ENCODE data around the gene XYLT1.

XYLT1 gene

DNA sequence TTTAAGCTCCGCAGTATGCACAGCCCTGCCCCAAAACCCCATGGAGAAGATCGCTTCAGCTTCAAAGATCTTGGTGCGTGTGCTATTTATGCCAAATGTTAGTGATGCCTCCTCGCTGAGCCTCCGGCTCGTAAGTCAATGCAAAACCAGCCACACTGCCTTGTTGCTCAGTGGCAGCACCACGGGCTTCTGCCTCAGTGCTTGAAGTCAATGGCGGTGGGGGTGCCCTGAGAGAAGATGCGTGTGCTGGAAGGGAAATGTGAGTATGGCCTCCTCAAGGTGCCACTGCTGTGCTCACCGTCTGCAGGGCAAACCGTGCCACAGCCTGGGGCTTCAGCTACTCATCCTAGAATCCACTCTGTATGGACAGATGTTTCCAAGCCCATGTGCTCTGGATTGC lies 121.9 kb downstream of the XYLT1 start:
- no peak for ATAC-seq

DNA sequence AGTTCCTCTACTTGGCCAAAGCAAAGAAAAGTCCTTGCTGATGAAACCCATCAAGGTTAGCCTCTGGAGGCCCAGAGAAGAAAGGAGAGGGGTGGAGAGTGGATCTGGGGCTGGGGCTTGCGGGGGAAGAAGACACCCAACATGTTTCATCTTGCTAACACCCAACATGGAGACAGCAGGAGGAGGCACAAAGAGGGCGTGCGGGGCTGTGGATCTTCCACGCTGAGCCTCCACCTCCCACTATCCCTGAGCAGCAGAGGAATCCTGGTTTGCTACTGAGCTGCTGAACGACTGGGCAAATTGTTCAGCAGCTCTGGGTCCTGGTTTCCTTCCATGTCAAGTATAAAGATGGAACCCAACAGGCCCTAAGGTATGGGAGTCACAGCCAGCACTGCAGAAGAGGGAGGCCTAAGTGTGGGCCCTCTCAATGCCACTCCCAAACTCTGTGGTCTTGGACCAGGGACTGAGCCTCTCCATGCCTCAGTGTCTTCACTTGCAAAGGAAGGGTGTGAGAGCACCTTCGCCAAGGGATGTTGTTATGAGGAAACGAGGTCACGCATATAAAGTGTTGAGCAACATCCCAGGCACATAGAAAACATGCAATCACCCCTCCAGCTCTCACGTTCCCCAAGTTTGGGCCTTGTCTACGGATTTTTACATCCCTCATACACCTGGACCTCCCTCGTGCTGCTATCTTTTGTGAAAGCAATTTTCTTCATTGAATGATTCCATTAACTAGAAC lies 122.5 kb downstream of the XYLT1 start:
- no peak for ATAC-seq
- TF ChIP-seq, protein P1, sequence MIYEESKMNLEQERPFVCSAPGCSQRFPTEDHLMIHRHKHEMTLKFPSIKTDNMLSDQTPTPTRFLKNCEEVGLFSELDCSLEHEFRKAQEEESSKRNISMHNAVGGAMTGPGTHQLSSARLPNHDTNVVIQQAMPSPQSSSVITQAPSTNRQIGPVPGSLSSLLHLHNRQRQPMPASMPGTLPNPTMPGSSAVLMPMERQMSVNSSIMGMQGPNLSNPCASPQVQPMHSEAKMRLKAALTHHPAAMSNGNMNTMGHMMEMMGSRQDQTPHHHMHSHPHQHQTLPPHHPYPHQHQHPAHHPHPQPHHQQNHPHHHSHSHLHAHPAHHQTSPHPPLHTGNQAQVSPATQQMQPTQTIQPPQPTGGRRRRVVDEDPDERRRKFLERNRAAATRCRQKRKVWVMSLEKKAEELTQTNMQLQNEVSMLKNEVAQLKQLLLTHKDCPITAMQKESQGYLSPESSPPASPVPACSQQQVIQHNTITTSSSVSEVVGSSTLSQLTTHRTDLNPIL (CRISPR knock-in tag; IDR thresholded peaks at IDR 0.05; ENCODE audit: low read depth), result no peak
- TF ChIP-seq CSDC2 (CRISPR knock-in tag; IDR thresholded peaks at IDR 0.05) (no peak), SNAI2 (CRISPR knock-in tag; IDR thresholded peaks at IDR 0.05) (no peak), ZFP30 (CRISPR knock-in tag; IDR thresholded peaks at IDR 0.05) (no peak), TOX (CRISPR knock-in tag; IDR thresholded peaks at IDR 0.05; ENCODE audit: borderline replicate concordance) (no peak), ZNF70 (CRISPR knock-in tag; IDR thresholded peaks at IDR 0.05) (no peak), RARB (CRISPR knock-in tag; IDR thresholded peaks at IDR 0.05) (no peak), OSR1 (CRISPR knock-in tag; IDR thresholded peaks at IDR 0.05) (no peak), BACH2 (CRISPR knock-in tag; IDR thresholded peaks at IDR 0.05; ENCODE audit: borderline replicate concordance) (no peak), TCF4 (CRISPR knock-in tag; IDR thresholded peaks at IDR 0.05; ENCODE audit: borderline replicate concordance) (no peak), ZC3H10 (CRISPR knock-in tag; IDR thresholded peaks at IDR 0.05) (no peak), ESRRG (CRISPR knock-in tag; IDR thresholded peaks at IDR 0.05) (no peak), ZNF8 (CRISPR knock-in tag; IDR thresholded peaks at IDR 0.05) (no peak), PPARA (CRISPR knock-in tag; IDR thresholded peaks at IDR 0.05; ENCODE audit: borderline replicate concordance) (no peak)

More for the DNA sequence above, 121.9 kb downstream of the XYLT1 start:
- TF ChIP-seq, protein P2, sequence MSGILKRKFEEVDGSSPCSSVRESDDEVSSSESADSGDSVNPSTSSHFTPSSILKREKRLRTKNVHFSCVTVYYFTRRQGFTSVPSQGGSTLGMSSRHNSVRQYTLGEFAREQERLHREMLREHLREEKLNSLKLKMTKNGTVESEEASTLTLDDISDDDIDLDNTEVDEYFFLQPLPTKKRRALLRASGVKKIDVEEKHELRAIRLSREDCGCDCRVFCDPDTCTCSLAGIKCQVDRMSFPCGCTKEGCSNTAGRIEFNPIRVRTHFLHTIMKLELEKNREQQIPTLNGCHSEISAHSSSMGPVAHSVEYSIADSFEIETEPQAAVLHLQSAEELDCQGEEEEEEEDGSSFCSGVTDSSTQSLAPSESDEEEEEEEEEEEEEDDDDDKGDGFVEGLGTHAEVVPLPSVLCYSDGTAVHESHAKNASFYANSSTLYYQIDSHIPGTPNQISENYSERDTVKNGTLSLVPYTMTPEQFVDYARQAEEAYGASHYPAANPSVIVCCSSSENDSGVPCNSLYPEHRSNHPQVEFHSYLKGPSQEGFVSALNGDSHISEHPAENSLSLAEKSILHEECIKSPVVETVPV (CRISPR knock-in tag; IDR thresholded peaks at IDR 0.05), result no peak
- no peak for TF ChIP-seq ZNF70 (CRISPR knock-in tag; IDR thresholded peaks at IDR 0.05)
- TF ChIP-seq, protein P3, sequence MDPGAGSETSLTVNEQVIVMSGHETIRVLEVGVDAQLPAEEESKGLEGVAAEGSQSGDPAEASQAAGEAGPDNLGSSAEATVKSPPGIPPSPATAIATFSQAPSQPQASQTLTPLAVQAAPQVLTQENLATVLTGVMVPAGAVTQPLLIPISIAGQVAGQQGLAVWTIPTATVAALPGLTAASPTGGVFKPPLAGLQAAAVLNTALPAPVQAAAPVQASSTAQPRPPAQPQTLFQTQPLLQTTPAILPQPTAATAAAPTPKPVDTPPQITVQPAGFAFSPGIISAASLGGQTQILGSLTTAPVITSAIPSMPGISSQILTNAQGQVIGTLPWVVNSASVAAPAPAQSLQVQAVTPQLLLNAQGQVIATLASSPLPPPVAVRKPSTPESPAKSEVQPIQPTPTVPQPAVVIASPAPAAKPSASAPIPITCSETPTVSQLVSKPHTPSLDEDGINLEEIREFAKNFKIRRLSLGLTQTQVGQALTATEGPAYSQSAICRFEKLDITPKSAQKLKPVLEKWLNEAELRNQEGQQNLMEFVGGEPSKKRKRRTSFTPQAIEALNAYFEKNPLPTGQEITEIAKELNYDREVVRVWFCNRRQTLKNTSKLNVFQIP (CRISPR knock-in tag; IDR thresholded peaks at IDR 0.05; ENCODE audit: borderline replicate concordance, low read depth), result no peak
- TF ChIP-seq TCF4 (CRISPR knock-in tag; IDR thresholded peaks at IDR 0.05; ENCODE audit: borderline replicate concordance), result no peak
- TF ChIP-seq CSDC2 (CRISPR knock-in tag; IDR thresholded peaks at IDR 0.05), result no peak
- TF ChIP-seq ESRRG (CRISPR knock-in tag; IDR thresholded peaks at IDR 0.05), result no peak
- TF ChIP-seq ZC3H10 (CRISPR knock-in tag; IDR thresholded peaks at IDR 0.05), result no peak
- no peak for TF ChIP-seq OSR1 (CRISPR knock-in tag; IDR thresholded peaks at IDR 0.05)
- TF ChIP-seq ZNF8 (CRISPR knock-in tag; IDR thresholded peaks at IDR 0.05), result no peak
- TF ChIP-seq RARB (CRISPR knock-in tag; IDR thresholded peaks at IDR 0.05), result no peak
- TF ChIP-seq, protein P4, sequence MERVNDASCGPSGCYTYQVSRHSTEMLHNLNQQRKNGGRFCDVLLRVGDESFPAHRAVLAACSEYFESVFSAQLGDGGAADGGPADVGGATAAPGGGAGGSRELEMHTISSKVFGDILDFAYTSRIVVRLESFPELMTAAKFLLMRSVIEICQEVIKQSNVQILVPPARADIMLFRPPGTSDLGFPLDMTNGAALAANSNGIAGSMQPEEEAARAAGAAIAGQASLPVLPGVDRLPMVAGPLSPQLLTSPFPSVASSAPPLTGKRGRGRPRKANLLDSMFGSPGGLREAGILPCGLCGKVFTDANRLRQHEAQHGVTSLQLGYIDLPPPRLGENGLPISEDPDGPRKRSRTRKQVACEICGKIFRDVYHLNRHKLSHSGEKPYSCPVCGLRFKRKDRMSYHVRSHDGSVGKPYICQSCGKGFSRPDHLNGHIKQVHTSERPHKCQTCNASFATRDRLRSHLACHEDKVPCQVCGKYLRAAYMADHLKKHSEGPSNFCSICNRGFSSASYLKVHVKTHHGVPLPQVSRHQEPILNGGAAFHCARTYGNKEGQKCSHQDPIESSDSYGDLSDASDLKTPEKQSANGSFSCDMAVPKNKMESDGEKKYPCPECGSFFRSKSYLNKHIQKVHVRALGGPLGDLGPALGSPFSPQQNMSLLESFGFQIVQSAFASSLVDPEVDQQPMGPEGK (CRISPR knock-in tag; IDR thresholded peaks at IDR 0.05; ENCODE audit: borderline replicate concordance), result no peak
- no peak for TF ChIP-seq ISL1 (CRISPR knock-in tag; IDR thresholded peaks at IDR 0.05)
- no peak for TF ChIP-seq SNAI2 (CRISPR knock-in tag; IDR thresholded peaks at IDR 0.05)
- TF ChIP-seq TOX (CRISPR knock-in tag; IDR thresholded peaks at IDR 0.05; ENCODE audit: borderline replicate concordance), result no peak
- TF ChIP-seq, protein P5, sequence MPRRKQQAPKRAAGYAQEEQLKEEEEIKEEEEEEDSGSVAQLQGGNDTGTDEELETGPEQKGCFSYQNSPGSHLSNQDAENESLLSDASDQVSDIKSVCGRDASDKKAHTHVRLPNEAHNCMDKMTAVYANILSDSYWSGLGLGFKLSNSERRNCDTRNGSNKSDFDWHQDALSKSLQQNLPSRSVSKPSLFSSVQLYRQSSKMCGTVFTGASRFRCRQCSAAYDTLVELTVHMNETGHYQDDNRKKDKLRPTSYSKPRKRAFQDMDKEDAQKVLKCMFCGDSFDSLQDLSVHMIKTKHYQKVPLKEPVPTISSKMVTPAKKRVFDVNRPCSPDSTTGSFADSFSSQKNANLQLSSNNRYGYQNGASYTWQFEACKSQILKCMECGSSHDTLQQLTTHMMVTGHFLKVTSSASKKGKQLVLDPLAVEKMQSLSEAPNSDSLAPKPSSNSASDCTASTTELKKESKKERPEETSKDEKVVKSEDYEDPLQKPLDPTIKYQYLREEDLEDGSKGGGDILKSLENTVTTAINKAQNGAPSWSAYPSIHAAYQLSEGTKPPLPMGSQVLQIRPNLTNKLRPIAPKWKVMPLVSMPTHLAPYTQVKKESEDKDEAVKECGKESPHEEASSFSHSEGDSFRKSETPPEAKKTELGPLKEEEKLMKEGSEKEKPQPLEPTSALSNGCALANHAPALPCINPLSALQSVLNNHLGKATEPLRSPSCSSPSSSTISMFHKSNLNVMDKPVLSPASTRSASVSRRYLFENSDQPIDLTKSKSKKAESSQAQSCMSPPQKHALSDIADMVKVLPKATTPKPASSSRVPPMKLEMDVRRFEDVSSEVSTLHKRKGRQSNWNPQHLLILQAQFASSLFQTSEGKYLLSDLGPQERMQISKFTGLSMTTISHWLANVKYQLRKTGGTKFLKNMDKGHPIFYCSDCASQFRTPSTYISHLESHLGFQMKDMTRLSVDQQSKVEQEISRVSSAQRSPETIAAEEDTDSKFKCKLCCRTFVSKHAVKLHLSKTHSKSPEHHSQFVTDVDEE (CRISPR knock-in tag; IDR thresholded peaks at IDR 0.05), result no peak
- TF ChIP-seq ZNF565 (CRISPR knock-in tag; conservative IDR thresholded peaks at IDR 0.05; ENCODE audit: low read depth), result no peak
- TF ChIP-seq ZFP3 (CRISPR knock-in tag; IDR thresholded peaks at IDR 0.05), result no peak
